K562 (cell line): ENCODE data around the gene GORASP1. TPM values are rescaled to one million over a fixed set of nuclear protein-coding genes. Genes with fewer than 3 reads are reported as not detected.

Source experiments
- ASH1L ChIP-seq: fragments of 450-650 bp; IDR thresholded peaks from 2 replicates; pipeline ENCODE4 v1.6.1; 2018; ENCODE audit warnings: borderline replicate concordance, mild to moderate bottlenecking, low read depth; ENCODE audit not compliant: partially characterized antibody
- CBFA2T2 ChIP-seq: fragments of 450-650 bp; conservative IDR thresholded peaks from 2 replicates; pipeline ENCODE4 v1.6.1; 2017; ENCODE audit warnings: mild to moderate bottlenecking
- CREM ChIP-seq: IDR thresholded peaks from 2 replicates; pipeline ENCODE4 v1.6.1; 2014; ENCODE audit warnings: antibody characterized with exemption, low read depth
- GABPB1 ChIP-seq: sonication (generic); formaldehyde crosslinking; IDR thresholded peaks from 2 replicates; pipeline ENCODE4 v1.8.0; 2022; ENCODE audit warnings: mild to moderate bottlenecking, missing genetic modification reagents
- LCOR ChIP-seq: sonication (generic); formaldehyde crosslinking; IDR thresholded peaks from 2 replicates; pipeline ENCODE4 v1.8.0; 2022; ENCODE audit warnings: mild to moderate bottlenecking, missing genetic modification reagents
- NCOR1 ChIP-seq: fragments of 450-650 bp; IDR thresholded peaks from 2 replicates; pipeline ENCODE4 v1.6.1; 2016; ENCODE audit warnings: mild to moderate bottlenecking, moderate library complexity
- NELFE ChIP-seq: IDR thresholded peaks from 2 replicates; pipeline ENCODE4 v1.6.1; 2011; ENCODE audit warnings: mild to moderate bottlenecking; ENCODE audit not compliant: insufficient read depth, insufficient read length
- PML ChIP-seq: IDR thresholded peaks from 2 replicates; pipeline ENCODE4 v1.6.1; 2012; ENCODE audit warnings: low read length, inconsistent platforms
- POLR2B ChIP-seq: fragments of 450-650 bp; IDR thresholded peaks from 2 replicates; pipeline ENCODE4 v1.6.1; 2018; ENCODE audit warnings: low read depth; ENCODE audit not compliant: partially characterized antibody
- SPI1 ChIP-seq: IDR thresholded peaks from 2 replicates; pipeline ENCODE4 v1.6.1; 2011; ENCODE audit warnings: low read depth, low read length, control low read depth, borderline replicate concordance
- ZSCAN32 ChIP-seq: fragments of 450-650 bp; formaldehyde crosslinking; IDR thresholded peaks from 2 replicates; pipeline ENCODE4 v1.4.0; 2020; ENCODE audit warnings: mild to moderate bottlenecking, moderate library complexity
- polyA plus RNA-seq, 8 experiments: library from polyadenylated mRNA; depleted of rRNA in 4 of 8; stranded (reverse) in 5 of 8; unstranded in 3 of 8; fragments of >200 nt; fragmentation: Nextera tagmentation in 2 of 8; fragmentation: Illumina TruSeq in 1 of 8; extraction: Ambion mirVana in 2 of 8; extraction: Trizol in 1 of 8; gene quantifications; 2 replicates each; pipeline versions ENCODE4 v1.2.1 to v1.2.3, GENCODE V29; 2011 to 2014; ENCODE audit warnings: inconsistent platforms in 1 of 8, missing spikeins in 1 of 8
- total RNA-seq, 7 experiments: library from RNA; depleted of rRNA in 6 of 7; stranded (reverse); fragments of >200 nt in 6 of 7; fragmentation: Illumina TruSeq in 2 of 7; extraction: Trizol in 2 of 7; gene quantifications; 2 replicates each; pipeline versions ENCODE4 v1.2.1 to v1.2.3, GENCODE V29; 2011 to 2021; ENCODE audit warnings: low replicate concordance in 1 of 7
- TF ChIP-seq, protein P1 (sequence below): fragments of 450-650 bp; IDR thresholded peaks from 2 replicates; pipeline ENCODE4 v1.6.1; 2014; ENCODE audit warnings: low read depth, mild to moderate bottlenecking, moderate library complexity, borderline replicate concordance
- TF ChIP-seq, protein P2 (sequence below), 2 experiments: fragments of 450-650 bp in 1 of 2; sonication (generic) in 1 of 2; formaldehyde crosslinking; conservative IDR thresholded peaks; 2 replicates each; pipeline versions ENCODE4 v1.4.0 to v1.8.1; 2020 to 2022; ENCODE audit warnings: mild to moderate bottlenecking in 1 of 2, missing genetic modification reagents in 1 of 2
- TF ChIP-seq, protein P3 (sequence below): fragments of 450-650 bp; formaldehyde crosslinking; IDR thresholded peaks from 2 replicates; pipeline ENCODE4 v1.4.0; 2020; ENCODE audit warnings: mild to moderate bottlenecking
- TF ChIP-seq, protein P4 (sequence below), 2 experiments: fragments of 450-650 bp; conservative IDR thresholded peaks; 2 replicates each; pipeline ENCODE4 v1.6.1; 2017; ENCODE audit warnings: mild to moderate bottlenecking in 2 of 2, moderate library complexity in 2 of 2
- TF ChIP-seq, protein P5 (sequence below), 2 experiments: IDR thresholded peaks; 2 replicates each; pipeline ENCODE4 v1.6.1; 2012; ENCODE audit warnings: improper control_type of control experiment in 2 of 2, low read depth in 2 of 2, low read length in 2 of 2, borderline replicate concordance in 1 of 2

GORASP1 gene
- total and polyA plus RNA-seq, 9 of the 15 experiments (the other 6 are each of a cell fraction or from before 2014, with no cell fraction given), result 8.4 to 87.9 (median 67.6) TPM

DNA sequence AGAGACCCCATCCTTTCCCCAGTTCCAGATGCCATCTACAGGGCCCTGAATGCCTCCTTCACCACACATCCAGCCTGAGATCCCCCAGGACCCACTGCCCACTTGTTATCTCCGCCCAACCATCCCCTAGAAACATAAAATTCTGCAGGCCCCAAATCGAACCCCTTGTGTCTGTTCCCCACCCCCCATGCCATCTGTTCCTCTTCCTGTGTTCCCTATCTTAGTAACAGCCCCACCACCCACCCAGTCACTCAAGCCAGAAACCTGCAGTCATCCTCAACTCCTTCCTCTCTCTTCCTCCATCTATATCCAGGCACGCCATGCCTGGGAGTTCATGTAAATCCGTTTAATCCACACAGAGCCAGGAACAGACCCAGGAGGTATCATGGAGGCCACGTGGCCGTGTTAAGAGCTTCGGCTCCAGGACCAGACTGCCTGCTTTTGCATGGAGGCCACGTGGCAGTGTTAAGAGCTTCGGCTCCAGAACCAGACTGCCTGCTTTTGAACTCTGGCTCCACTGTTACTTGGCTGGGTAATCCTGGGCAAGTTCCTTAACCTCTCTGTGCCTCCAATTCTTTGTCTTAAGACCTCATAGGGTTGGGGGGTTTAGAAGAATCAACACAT is 41.1 kb upstream of the GORASP1 start (continued):
- TF ChIP-seq, protein P1, sequence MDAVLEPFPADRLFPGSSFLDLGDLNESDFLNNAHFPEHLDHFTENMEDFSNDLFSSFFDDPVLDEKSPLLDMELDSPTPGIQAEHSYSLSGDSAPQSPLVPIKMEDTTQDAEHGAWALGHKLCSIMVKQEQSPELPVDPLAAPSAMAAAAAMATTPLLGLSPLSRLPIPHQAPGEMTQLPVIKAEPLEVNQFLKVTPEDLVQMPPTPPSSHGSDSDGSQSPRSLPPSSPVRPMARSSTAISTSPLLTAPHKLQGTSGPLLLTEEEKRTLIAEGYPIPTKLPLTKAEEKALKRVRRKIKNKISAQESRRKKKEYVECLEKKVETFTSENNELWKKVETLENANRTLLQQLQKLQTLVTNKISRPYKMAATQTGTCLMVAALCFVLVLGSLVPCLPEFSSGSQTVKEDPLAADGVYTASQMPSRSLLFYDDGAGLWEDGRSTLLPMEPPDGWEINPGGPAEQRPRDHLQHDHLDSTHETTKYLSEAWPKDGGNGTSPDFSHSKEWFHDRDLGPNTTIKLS, result peak; percentile 22; the same call in 1 of the 2 replicates
- TF ChIP-seq GABPB1 (peak; percentile 35; the same call in 1 of the 2 replicates), PML (peak; percentile 30; the same call in 1 of the 2 replicates), LCOR (CRISPR knock-in tag) (0 out of 2 replicates have a peak, but pooled peaks have one; percentile 42), NELFE (no peak), CREM (0 out of 2 replicates have a peak, but pooled peaks have one; percentile 8), CBFA2T2 (peak; percentile 47), ASH1L (no peak), NCOR1 (0 out of 2 replicates have a peak, but pooled peaks have one; percentile 1), POLR2B (peak; percentile 23), ZSCAN32 (CRISPR knock-in tag) (no peak), SPI1 (0 out of 2 replicates have a peak, but pooled peaks have one; percentile 44)
- TF ChIP-seq, protein P2, sequence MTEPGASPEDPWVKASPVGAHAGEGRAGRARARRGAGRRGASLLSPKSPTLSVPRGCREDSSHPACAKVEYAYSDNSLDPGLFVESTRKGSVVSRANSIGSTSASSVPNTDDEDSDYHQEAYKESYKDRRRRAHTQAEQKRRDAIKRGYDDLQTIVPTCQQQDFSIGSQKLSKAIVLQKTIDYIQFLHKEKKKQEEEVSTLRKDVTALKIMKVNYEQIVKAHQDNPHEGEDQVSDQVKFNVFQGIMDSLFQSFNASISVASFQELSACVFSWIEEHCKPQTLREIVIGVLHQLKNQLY (CRISPR knock-in tag; conservative IDR thresholded peaks at IDR 0.05), result no peak
- TF ChIP-seq, protein P3, sequence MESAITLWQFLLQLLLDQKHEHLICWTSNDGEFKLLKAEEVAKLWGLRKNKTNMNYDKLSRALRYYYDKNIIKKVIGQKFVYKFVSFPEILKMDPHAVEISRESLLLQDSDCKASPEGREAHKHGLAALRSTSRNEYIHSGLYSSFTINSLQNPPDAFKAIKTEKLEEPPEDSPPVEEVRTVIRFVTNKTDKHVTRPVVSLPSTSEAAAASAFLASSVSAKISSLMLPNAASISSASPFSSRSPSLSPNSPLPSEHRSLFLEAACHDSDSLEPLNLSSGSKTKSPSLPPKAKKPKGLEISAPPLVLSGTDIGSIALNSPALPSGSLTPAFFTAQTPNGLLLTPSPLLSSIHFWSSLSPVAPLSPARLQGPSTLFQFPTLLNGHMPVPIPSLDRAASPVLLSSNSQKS, result no peak
- TF ChIP-seq, protein P4, sequence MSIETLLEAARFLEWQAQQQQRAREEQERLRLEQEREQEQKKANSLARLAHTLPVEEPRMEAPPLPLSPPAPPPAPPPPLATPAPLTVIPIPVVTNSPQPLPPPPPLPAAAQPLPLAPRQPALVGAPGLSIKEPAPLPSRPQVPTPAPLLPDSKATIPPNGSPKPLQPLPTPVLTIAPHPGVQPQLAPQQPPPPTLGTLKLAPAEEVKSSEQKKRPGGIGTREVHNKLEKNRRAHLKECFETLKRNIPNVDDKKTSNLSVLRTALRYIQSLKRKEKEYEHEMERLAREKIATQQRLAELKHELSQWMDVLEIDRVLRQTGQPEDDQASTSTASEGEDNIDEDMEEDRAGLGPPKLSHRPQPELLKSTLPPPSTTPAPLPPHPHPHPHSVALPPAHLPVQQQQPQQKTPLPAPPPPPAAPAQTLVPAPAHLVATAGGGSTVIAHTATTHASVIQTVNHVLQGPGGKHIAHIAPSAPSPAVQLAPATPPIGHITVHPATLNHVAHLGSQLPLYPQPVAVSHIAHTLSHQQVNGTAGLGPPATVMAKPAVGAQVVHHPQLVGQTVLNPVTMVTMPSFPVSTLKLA (conservative IDR thresholded peaks at IDR 0.05), result 0 out of 4 replicates have a peak, but pooled peaks of 1 of the 2 experiments have one; percentile 16
- TF ChIP-seq, protein P5, sequence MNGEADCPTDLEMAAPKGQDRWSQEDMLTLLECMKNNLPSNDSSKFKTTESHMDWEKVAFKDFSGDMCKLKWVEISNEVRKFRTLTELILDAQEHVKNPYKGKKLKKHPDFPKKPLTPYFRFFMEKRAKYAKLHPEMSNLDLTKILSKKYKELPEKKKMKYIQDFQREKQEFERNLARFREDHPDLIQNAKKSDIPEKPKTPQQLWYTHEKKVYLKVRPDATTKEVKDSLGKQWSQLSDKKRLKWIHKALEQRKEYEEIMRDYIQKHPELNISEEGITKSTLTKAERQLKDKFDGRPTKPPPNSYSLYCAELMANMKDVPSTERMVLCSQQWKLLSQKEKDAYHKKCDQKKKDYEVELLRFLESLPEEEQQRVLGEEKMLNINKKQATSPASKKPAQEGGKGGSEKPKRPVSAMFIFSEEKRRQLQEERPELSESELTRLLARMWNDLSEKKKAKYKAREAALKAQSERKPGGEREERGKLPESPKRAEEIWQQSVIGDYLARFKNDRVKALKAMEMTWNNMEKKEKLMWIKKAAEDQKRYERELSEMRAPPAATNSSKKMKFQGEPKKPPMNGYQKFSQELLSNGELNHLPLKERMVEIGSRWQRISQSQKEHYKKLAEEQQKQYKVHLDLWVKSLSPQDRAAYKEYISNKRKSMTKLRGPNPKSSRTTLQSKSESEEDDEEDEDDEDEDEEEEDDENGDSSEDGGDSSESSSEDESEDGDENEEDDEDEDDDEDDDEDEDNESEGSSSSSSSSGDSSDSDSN (IDR thresholded peaks at IDR 0.05; ENCODE audit: borderline replicate concordance in 1 of 2, low read depth in 2 of 2, low read length in 2 of 2), result 0 out of 4 replicates have a peak, but pooled peaks of 1 of the 2 experiments have one; percentile 28
